ENCODE data around the gene VASH2.
"Not testable (repeated sequence)": the region's sequence is repeated elsewhere in the genome, so short reads cannot be mapped to it uniquely, and the experiment has no call there.

The VASH2 gene

GRCh38 chr1:212983482-212983881 lies 33.1 kb downstream of the VASH2 start:
- Histone ChIP-seq H3K27me3 (no peaks in the 10 kb centered on the region), H3K36me3 (no peaks in the 10 kb centered on the region), H3K4me1 (no peaks in the 10 kb centered on the region), H3K4me3 (ENCODE audit: low read depth, low read length) (no peak overlapping the region), H3K9me3 (no peaks in the 10 kb centered on the region)
- no peak for DNase-seq
- TF ChIP-seq CTCF (IDR thresholded peaks at IDR 0.05; ENCODE audit: low read depth, low read length), result no peak

- no peaks in the 10 kb centered on the region for H3K4me1 ChIP-seq
- no peak for DNase-seq
- no peak for TF ChIP-seq CTCF (IDR thresholded peaks at IDR 0.05; ENCODE audit: low read depth, low read length)
- no peak overlapping the region for H3K4me3 ChIP-seq (ENCODE audit: low read depth, low read length)
- H3K27me3 ChIP-seq, result no peaks in the 10 kb centered on the region
- no peaks in the 10 kb centered on the region for H3K36me3 ChIP-seq
- no peaks in the 10 kb centered on the region for H3K9me3 ChIP-seq
Measured at GRCh38 chr1:212984522-212985291, 34.4 kb downstream of the VASH2 start.

- no peaks in the 10 kb centered on the region; the same call in 1 of the 2 replicates for H3K36me3 ChIP-seq
- DNase-seq, result no peak
- no peaks in the 10 kb centered on the region for H3K9me3 ChIP-seq
- H3K4me1 ChIP-seq, result 0 out of 2 replicates have a peak, but pooled peaks cover 3% of the 10 kb centered on the region
- no peaks in the 10 kb centered on the region for H3K27me3 ChIP-seq
- H3K4me3 ChIP-seq (ENCODE audit: low read depth, low read length), result no peak overlapping the region
- TF ChIP-seq CTCF (IDR thresholded peaks at IDR 0.05; ENCODE audit: low read depth, low read length), result no peak
Measured at GRCh38 chr1:212986551-212986950, 36.2 kb downstream of the VASH2 start.

DNA sequence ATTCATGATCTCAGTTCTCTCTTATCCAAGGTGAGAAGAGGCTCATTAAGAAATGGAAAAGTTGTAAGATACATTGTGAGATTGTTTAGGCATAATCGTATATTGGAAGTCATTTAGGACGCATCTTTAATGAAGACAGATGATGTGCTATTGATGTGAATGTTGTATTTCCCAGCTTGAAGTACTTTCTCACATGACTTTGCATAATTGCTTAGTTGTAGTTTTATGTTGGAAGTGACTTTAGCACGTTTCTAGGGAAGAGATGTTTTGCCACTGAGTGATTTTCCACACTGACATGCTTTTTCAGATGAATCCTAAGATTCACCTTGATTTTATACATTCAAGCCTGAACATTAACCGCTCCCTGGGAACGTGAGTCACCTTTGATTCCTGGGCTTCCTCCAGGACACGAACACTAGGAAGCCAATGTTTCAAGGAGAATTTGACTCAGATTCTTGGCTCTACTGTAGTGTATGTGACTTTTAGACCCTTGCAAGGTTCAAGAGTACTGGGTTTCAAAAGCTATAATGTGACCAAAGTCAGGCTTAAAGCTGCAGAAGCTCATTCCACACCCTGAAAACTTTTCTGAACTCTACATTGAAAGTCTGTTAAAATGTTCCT lies 37.5 kb downstream of the VASH2 start:
- H3K9me3 ChIP-seq, result no peaks in the 10 kb centered on the region
- 0 out of 2 replicates have a peak, but pooled peaks cover 3% of the 10 kb centered on the region for H3K4me1 ChIP-seq
- no peak overlapping the region for H3K4me3 ChIP-seq (ENCODE audit: low read depth, low read length)
- no peak for DNase-seq
- no peak for TF ChIP-seq CTCF (IDR thresholded peaks at IDR 0.05; ENCODE audit: low read depth, low read length)
- peaks cover 8% of the 10 kb centered on the region for H3K36me3 ChIP-seq
- H3K27me3 ChIP-seq, result no peaks in the 10 kb centered on the region

DNA sequence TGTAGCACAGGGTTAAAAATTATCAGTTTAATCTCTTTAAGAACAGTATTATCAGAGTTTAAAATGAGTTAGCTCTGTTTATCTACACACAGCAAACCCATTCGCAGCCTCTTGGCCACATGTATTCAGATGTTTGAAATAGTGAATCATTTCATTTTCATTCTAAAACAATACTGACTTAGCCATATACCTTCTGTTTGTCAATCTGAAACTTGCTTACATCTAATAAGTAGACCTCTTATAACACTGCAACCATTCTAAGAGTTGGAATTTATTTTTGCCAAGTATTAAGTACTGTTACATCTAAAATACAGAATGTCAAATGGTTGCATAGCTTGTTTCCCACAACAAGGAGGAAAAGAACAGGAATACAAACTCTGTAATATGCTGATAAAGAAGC lies 39.9 kb downstream of the VASH2 start:
- peaks cover 17% of the 10 kb centered on the region for H3K36me3 ChIP-seq
- H3K4me3 ChIP-seq (ENCODE audit: low read depth, low read length), result no peak overlapping the region
- 0 out of 2 replicates have a peak, but pooled peaks cover 3% of the 10 kb centered on the region for H3K4me1 ChIP-seq
- TF ChIP-seq CTCF (IDR thresholded peaks at IDR 0.05; ENCODE audit: low read depth, low read length), result no peak
- no peak for DNase-seq
- H3K9me3 ChIP-seq, result no peaks in the 10 kb centered on the region
- H3K27me3 ChIP-seq, result no peaks in the 10 kb centered on the region

- not testable (repeated sequence) for H3K9me3 ChIP-seq; H3K4me3 ChIP-seq (ENCODE audit: low read depth, low read length); H3K4me1 ChIP-seq; H3K27me3 ChIP-seq; DNase-seq
- H3K36me3 ChIP-seq, result peaks cover 28% of the 10 kb centered on the region
Measured at GRCh38 chr1:212993960-212994359, 43.6 kb downstream of the VASH2 start.

Data from BE2C (cell line).